Umbilical cord (tissue), 2 donors: ENCODE results near the gene LXN. TPM values are rescaled to one million over a fixed set of nuclear protein-coding genes. Genes with fewer than 3 reads are reported as not detected.
A peak's percentile ranks its signal among the peaks of the same experiment; 100 is the strongest.

Source experiments
- DNase-seq: peaks from one replicate; pipeline ENCODE4 v3.0.0-alpha.2; 2015; ENCODE audit warnings: low spot score
- total RNA-seq: library from RNA; depleted of rRNA; stranded (reverse); fragments of >200 nt; gene quantifications from one replicate; pipeline ENCODE4 v1.2.3, GENCODE V29; 2014; ENCODE audit warnings: low replicate concordance; ENCODE audit not compliant: insufficient read depth

The LXN gene
- total RNA-seq, 1 donor from 2014 or later = 11.8 TPM

DNA sequence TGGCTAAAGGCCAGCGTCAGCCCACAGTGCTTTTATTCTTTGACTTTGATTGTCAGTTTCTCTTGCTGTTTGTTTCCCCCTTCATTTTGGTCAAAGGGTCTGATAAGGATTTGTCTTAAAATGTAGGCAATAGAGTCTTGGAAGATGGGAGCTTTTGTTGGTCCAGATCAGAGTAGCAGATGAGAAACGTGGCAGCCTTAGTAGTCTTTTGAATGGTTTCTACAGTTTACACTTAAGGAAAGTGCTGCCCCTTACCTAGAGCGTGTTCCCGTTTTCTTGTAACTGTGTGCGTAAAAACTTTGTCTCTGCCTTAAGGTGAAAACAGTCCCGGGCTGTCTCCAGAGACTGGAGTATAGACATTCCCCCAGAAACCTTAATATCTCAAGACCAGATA lies 630 bp downstream of the LXN start:
- peak; percentile 1 for DNase-seq

DNA sequence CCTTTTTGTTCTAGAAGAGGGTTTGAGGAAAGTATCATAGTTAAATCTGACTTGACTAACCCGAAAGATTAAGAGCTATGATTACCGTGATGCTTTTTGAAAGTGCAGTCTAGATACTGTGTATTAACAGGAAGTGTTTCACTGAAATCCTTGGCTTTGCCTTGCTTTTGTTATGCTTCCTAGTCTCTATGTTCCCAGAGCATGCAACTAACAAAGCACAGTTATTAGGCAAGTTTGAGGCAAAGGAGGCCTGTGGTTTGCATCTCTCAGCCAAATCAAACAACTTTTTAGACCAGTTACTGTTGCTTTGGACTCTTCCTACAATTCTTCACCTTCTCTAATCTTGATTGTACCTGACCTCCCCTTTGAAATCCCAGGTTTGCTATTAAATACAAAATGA lies 3.9 kb downstream of the LXN start:
- DNase-seq = no peak

DNA sequence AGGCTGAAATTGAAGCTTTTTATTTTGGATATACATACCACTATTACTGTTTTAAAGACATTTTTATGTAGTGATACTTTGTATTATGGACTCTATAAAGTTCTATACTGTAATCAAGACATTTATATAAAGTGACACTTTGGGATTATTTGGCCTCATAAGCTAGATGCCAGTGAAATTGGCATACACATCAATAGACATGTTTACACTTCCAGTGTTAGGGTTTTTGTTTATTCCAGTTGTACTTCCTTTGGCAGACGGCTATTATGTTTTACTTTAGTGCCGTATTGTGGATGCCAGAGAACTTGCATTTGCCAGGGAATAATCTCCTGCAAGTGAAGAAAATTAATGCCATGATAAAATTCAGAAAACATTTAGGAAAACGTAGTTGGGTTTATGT lies 6.0 kb downstream of the LXN start:
- no peak for DNase-seq

DNA sequence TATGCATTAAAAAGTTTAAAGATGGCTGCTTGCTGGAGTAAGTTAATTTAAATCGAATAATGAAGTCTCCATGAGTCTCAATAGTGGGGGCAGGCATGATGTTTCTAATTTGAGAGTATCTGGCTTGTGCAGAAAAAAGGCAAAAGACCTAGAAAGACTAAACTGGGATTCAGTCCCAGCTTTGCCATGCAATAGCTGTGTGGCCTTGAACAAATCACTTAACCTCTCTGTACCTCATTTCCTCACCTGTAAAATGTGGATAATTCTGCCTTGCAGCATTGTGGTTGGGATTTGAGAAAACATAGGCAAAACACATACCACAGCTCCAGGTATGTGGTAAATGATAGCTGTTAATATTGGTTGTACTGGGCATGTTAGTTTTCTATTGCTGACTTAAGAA lies 8.6 kb downstream of the LXN start:
- DNase-seq = no peak

DNA sequence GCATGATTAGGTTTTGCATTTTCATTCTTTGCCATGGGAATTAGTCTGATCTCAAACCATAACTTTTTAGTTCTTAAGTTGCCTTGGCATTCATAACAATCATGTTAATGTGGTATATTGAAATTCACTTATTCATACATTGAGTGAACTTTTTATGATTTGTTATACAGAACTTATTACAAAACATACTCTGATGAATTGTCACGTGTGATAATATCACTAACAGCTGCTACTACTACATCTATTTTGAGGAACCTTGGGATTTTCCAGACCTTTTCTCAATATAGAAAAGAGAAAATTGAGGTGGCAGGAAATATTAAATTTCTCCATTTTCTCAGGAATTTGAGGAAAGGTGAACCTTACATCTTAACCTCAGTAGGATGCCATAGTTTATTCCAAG lies 9.2 kb downstream of the LXN start:
- no peak for DNase-seq

DNA sequence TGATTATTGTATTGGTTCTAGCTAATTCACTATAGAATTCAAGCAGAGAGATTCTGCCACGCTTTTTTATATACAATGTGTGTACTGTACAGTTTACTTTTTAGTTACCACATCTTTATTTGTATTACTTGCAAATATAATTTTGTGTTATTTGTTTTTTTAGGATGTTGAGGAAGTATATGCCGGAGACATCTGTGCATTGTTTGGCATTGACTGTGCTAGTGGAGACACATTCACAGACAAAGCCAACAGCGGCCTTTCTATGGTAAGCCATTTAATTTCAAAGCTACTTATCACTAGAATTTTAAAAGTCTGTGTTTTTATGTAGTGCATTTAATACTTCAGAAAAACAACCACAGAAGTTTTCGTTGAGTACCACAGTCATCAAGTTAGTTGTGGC lies 11.7 kb downstream of the LXN start:
- no peak for DNase-seq

DNA sequence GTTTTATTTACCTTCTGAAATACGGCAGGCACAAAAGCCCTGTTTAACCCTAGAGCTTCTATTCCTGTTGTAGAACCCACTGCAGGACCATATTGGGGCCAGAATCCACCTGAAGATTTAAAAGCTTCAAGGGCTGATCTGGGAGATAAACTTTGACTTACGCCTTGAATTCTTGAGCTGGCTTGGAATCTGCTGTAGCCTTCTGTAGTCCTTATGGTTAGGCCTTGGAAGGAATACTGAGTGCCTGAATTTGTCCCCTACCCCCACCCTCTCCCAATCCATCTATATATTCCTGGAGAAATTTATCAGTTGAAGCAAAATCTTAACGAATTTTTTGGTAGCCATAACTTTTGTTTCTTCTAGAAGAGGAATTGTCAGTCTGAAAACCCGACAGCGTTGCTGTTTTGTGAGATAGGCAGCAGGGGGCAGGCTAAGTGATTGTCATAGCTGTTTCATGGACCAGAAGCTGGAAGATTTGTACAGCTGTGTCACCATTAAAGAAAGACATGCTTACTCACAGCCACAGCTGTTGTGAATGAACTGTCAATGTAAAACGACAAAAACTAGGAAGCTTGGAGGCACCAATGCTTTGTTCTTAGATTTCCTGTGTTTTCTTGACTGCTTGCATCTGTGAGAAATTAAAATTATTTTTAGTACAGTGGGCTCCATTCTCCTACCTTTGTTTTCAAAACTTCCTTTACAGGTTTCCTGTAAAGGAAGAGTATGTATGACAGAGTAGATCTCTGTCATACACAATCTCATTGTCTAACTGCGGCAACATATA lies 12.8 kb downstream of the LXN start:
- DNase-seq = peak; percentile 43

DNA sequence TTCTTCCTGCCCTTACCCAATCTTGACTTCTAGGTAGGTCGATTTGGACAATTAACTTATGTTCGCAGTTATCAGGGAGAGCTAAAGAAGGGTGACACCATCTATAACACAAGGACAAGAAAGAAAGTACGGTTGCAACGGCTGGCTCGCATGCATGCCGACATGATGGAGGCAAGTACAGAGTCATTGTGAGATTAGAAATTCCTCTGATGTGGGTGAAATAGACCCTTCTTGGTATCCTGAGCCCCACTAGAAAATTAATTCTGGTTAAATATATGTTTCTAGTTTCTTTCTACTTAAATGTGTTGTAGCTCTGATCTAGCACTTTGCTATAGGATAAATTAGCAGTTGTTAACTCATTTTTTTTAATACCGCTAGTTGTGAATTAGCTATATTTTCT lies 13.6 kb downstream of the LXN start:
- no peak for DNase-seq

DNA sequence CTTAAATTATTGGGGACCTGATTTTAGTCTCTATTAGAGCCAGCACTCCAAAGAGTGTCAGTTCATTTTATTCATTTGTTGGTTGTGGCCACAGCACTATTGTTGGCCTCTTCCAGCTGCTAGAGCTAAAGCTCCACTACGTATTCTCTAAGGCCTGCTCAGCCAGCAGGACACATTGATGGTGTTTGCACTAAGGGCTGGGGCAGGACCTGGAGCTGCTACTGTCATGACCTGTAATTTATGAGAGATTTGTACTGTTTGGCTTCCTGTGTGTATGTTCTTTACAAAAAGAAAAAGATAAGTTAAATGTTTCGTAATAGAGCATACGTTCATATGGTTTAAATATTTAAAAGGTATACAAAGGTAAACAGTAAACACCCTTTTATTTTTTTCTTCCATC lies 20.0 kb downstream of the LXN start:
- no peak for DNase-seq

DNA sequence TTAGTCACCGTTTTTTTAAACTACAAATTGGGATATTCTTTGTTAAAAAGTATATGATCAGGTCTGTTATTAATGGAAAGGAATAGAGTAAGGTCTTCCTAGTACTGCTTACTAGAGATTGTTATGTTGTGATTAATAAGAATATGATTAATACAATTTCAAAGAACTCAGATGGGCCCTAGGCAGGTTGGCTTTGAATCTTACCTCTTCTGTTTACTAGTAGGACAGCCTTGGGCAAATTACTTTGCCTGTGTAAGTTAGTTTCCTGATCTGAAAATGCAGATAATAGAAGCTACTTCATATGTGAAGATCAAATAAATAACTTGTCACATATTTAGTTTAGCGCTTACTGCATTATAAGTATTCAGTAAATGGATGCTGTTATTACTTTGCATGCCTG lies 21.3 kb downstream of the LXN start:
- DNase-seq = no peak

DNA sequence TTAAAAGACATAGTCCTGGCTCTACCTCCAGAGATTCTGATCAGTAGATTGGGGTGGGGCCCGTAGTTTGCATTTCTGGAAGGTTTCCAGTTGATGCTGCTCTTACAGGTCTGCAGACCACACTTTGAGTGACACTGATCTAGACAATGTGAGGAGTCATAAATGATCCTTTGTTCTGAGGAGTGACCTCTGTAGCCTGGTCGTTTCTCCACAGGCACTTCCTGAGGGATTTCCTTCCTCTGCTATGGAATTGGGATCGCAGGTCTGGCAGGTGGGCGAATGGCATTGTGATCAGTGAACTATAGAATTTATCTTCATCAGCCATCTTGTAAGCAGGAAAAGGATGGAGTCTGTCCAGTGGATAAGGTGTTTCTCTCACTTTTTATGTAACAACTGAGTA lies 22.7 kb downstream of the LXN start:
- no peak for DNase-seq

DNA sequence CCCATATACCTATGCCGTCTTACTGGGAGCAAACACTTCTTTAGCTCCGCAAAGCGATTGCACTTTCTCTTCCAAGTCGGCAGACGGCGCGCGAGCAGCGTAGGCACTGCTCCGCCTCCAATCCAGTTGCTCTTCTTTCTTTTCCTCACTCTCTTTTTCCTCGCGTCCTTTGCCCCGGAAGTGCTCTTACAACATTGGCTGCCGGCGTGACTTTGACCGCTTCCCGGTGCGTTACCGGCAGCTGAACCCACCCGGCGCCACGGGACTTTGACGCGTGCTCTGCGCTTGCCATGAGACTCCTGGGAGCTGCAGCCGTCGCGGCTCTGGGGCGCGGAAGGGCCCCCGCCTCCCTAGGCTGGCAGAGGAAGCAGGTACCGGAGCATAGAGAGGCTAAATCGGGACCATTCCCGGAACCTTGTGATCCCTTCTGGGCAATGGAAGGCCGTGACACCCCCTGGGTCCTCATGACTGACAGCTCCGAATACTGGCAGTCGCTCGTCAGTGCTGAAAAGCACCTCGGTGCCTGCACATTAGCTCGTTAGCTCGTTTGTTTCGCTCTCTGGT lies 28.0 kb downstream of the LXN start, which contains the start of gene GFM1:
TSS of gene GFM1 (plus strand) at position 183 of the 564 bp plus-strand sequence. CDS start at position 291, 108 bp downstream.
- peak; percentile 98 for DNase-seq

DNA sequence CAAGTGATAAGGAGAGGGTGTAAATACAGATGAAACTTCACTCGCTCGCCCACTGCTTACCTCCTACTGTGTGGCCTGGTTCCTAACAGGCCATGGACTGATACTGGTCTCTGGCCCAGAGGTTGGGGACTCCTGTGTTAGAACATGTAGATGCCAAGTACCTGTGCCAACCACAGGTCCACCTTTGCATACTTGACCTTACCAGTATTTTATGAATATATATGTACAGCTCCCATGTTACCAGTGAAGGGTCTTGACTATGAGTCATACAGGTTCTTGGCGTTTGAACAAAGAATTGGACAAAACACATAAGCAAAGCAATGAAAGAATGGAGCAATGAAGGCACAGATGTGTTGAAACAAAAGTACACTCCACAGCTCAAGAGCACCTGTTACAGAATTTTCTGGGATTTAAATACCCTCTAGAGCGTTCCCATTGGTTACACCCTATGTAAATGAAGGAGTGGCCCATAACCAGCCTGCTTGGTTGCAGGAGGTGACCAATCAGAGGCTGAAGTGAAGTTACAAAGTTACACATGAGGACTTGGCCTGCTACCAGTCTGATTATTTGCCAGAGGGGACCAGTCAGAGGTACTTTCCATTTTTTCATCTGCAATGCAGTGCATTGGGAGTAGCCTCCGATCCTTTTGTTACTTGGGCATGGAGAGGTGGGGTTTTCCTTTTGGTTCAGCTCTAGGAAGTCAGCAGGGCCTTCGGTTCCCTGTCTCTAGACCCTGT lies 29.8 kb downstream of the LXN start:
- DNase-seq = no peak

DNA sequence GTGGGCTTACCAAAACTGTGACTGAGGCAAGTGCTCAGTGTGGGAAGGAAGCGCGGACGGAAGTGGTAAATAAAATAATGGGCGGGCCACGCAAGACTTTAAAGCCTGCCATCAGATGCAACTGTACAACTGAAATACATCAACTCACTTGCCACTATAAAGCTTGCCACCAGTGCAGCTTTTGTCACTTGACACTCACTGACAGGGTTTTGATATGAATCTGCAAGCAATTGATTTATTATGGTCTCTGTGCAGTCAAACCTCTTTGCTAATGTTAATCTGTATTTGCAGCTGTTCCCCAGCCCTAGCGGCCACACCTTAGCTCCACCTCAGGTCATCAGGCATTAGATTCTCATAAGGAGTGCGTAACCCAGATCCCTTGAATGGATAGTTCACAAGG lies 30.4 kb downstream of the LXN start:
- no peak for DNase-seq

DNA sequence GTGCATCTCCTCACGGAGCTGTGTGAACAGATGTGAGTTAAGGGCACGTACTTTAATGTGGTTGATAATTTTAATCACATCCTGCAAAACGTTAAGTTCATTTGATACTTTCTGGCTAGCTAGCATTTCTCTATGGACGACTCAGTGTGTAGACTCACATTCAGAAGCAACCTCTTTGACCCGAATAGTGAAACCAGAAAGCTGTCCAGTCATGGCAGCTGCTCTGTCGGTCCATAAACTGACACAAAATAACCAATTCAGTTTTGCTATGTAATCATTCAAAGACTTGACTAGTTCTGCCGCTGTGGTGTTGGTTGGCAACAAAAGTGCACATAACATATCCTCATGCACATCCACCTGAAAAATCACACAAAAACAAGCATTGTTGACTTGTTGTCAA lies 31.8 kb downstream of the LXN start:
- DNase-seq = no peak

DNA sequence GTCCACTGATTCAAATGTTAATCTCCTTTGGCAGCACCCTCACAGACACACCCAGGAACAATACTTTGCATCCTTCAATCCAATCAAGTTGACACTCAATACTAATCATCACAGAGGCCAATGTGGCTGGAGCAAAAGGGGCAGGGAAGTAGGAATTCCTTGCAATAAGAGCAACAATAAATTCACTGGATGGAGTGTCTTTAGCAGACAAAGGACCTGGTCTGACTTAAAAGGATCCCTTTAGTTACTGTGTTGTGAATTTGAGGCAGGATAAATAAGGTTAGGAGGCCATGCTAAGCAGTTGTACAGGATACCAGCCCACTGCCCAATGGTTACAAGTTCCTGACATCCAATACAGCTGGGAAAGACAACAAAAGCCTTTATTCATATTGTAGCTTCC lies 40.5 kb downstream of the LXN start:
- no peak for DNase-seq

DNA sequence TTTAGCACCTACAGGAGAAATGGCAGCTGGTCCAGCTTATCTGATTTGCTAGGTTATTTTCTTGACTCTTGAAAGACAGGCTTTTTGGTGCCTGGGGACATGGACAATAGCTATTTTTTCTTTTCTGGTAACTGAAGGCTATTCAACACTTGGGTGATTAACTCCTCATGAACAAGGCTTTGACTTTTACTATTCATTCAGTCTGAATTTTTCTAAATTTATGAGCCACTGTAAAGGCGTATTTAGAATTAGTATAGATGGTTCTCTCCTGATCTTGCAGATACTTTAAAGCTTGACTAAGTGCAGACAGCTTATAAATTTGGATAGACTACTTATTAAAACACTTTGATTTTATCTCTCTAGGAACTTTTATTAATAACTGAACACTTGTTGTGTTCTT lies 46.6 kb downstream of the LXN start:
- no peak for DNase-seq

DNA sequence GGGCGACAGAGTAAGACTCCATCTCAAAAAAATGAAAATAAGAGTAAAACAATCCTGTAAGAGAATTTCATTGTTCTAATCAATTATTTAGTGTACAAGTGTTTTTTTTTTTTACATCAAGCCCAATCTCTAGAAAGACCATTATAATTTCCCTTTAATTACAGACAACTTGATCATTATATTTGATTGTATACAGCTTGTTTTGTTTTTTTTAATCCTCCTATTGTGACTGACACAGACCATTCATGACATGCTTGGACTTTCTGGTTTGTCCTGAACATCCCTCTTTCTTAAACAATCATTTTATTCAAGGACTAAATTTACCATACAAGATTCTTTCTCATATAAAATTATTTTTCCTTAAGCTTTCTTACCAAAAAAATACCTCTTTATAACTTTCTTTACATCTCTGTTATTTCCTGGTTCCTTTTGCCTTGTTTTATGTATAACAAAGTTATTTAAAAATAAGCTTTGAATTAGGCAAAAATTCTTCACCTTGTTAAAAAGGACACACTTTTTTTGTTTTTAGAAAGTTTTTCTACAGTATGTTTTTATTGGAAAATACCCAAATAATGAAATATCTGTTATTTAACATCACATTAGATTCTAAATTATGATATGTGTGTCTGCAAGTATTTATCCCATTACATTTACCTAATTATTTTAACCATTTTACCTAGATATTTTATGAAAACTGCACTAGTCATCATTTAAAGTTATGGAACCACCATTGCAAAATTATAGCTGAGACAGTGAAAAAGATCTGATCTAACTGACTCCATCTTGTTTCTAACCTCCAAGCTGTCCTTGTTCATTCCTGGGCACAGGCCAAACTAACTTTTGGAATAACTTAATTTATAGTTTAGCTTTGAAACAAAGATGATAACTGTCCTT lies 54.2 kb downstream of the LXN start:
- no peak for DNase-seq
